HG02642 (cell line): Measurements from ENCODE around the gene PTMS.
A peak's percentile ranks its signal among the peaks of the same experiment; 100 is the strongest.

ENCODE experiments used
- ATAC-seq: cut with Tn5 transposase; IDR thresholded peaks from one replicate; pipeline ENCODE4 v1.9.1; 2021; ENCODE audit warnings: mild to moderate bottlenecking; ENCODE audit not compliant: unreplicated experiment, poor library complexity

The PTMS gene

GRCh38 chr12:6751767-6752166 lies 14.4 kb upstream of the PTMS start:
- ATAC-seq: no peak

- ATAC-seq: no peak
Measured at GRCh38 chr12:6752167-6752920, 13.8 kb upstream of the PTMS start.

GRCh38 chr12:6752921-6753771 lies 13.0 kb upstream of the PTMS start, which contains the start of gene MLF2:
Gene MLF2 (minus strand): TSS chr12:6753141. CDS start chr12:6752334, 807 bp downstream.
- peak; percentile 87 for ATAC-seq

GRCh38 chr12:6753772-6754356 lies 12.3 kb upstream of the PTMS start:
- no peak for ATAC-seq

GRCh38 chr12:6754411-6754810 lies 11.8 kb upstream of the PTMS start:
- no peak for ATAC-seq

GRCh38 chr12:6757028-6757690 lies 9.0 kb upstream of the PTMS start:
- ATAC-seq: no peak

GRCh38 chr12:6758506-6759095 lies 7.6 kb upstream of the PTMS start:
- no peak for ATAC-seq

GRCh38 chr12:6759741-6760140 lies 6.4 kb upstream of the PTMS start:
- no peak for ATAC-seq

- no peak for ATAC-seq
Measured at GRCh38 chr12:6763380-6763779, 2.8 kb upstream of the PTMS start.

GRCh38 chr12:6764011-6764828 lies 1.9 kb upstream of the PTMS start:
- ATAC-seq: peak; percentile 77

- ATAC-seq: no peak
Measured at GRCh38 chr12:6765048-6765633, 1.0 kb upstream of the PTMS start.

GRCh38 chr12:6766651-6767349 lies 637 bp downstream of the PTMS start:
- peak; percentile 55 for ATAC-seq

- no peak for ATAC-seq
Measured at GRCh38 chr12:6767353-6768319, 1.5 kb downstream of the PTMS start.

- ATAC-seq: no peak
Measured at GRCh38 chr12:6768437-6768914, 2.3 kb downstream of the PTMS start.

- ATAC-seq: no peak
Measured at GRCh38 chr12:6768990-6769389, 2.8 kb downstream of the PTMS start.

- ATAC-seq: no peak
Measured at GRCh38 chr12:6769666-6770065, 3.5 kb downstream of the PTMS start.

- ATAC-seq: no peak
Measured at GRCh38 chr12:6770094-6770493, 3.9 kb downstream of the PTMS start.
